ENCODE data around the gene SIX2.

GRCh38 chr2:44994377-44994776, 14.9 kb downstream of the SIX2 start:
- TF ChIP-seq, protein P1, sequence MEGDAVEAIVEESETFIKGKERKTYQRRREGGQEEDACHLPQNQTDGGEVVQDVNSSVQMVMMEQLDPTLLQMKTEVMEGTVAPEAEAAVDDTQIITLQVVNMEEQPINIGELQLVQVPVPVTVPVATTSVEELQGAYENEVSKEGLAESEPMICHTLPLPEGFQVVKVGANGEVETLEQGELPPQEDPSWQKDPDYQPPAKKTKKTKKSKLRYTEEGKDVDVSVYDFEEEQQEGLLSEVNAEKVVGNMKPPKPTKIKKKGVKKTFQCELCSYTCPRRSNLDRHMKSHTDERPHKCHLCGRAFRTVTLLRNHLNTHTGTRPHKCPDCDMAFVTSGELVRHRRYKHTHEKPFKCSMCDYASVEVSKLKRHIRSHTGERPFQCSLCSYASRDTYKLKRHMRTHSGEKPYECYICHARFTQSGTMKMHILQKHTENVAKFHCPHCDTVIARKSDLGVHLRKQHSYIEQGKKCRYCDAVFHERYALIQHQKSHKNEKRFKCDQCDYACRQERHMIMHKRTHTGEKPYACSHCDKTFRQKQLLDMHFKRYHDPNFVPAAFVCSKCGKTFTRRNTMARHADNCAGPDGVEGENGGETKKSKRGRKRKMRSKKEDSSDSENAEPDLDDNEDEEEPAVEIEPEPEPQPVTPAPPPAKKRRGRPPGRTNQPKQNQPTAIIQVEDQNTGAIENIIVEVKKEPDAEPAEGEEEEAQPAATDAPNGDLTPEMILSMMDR (IDR thresholded peaks at IDR 0.05) = no peak
- no peak for TF ChIP-seq ZFX (IDR thresholded peaks at IDR 0.05; ENCODE audit: borderline replicate concordance)

All from 22Rv1 (cell line).